ENCODE measurements around the gene AK1. TPM values are rescaled to one million over a fixed set of nuclear protein-coding genes. Genes with fewer than 3 reads are reported as not detected.

AK1 gene
- total and polyA plus RNA-seq, 9 of the 15 experiments (the other 6 are each of a cell fraction or from before 2014, with no cell fraction given): 10.1 to 71.8 (median 39.0) TPM

GRCh38 chr9:127903557-127904475, 26.3 kb upstream of the AK1 start (continued):
- no peak for TF ChIP-seq ATF1 (CRISPR knock-in tag; IDR thresholded peaks at IDR 0.05)
- peak; percentile 43; the same call in 1 of the 2 replicates for TF ChIP-seq ATF1 (tag; IDR thresholded peaks at IDR 0.05)
- TF ChIP-seq ZFP91 (CRISPR knock-in tag; IDR thresholded peaks at IDR 0.05): no peak
- TF ChIP-seq ZNF282 (CRISPR knock-in tag; IDR thresholded peaks at IDR 0.05): no peak
- TF ChIP-seq POLR3A (IDR thresholded peaks at IDR 0.05; ENCODE audit: borderline replicate concordance, extremely low read depth, insufficient read depth, insufficient read length): no peak
- no peak for TF ChIP-seq CEBPG (CRISPR knock-in tag; IDR thresholded peaks at IDR 0.05)
- TF ChIP-seq CEBPG (tag; conservative IDR thresholded peaks at IDR 0.05 in 1 of 2, IDR thresholded peaks at IDR 0.05 in 1 of 2): no peak
- TF ChIP-seq NUFIP1 (IDR thresholded peaks at IDR 0.05; ENCODE audit: partially characterized antibody): no peak
- no peak for TF ChIP-seq ZFP30 (CRISPR knock-in tag; IDR thresholded peaks at IDR 0.05; ENCODE audit: borderline replicate concordance)
- peak; percentile 51; the same call in 1 of the 2 replicates for TF ChIP-seq JUND (IDR thresholded peaks at IDR 0.05; ENCODE audit: borderline replicate concordance, low read depth, low read length)
- TF ChIP-seq JUND (tag; IDR thresholded peaks at IDR 0.05; ENCODE audit: borderline replicate concordance, low read depth, low read length): peak; percentile 49; the same call in 2 of the 3 replicates
- TF ChIP-seq PTRF (tag; IDR thresholded peaks at IDR 0.05): no peak
- TF ChIP-seq RBM17 (IDR thresholded peaks at IDR 0.05; ENCODE audit: borderline replicate concordance, low read depth, low read length): no peak
- TF ChIP-seq MITF (IDR thresholded peaks at IDR 0.05): no peak
- peak; percentile 50 for TF ChIP-seq EP300 (IDR thresholded peaks at IDR 0.05; ENCODE audit: low read length)
- peak; percentile 55; the same call in 1 of the 2 replicates for TF ChIP-seq NR2C1 (IDR thresholded peaks at IDR 0.05)
- peak; percentile 52; the same call in 1 of the 2 replicates for TF ChIP-seq NR2C1 (tag; IDR thresholded peaks at IDR 0.05)
- TF ChIP-seq DLX4 (CRISPR knock-in tag; IDR thresholded peaks at IDR 0.05): no peak
- peak; percentile 76 for TF ChIP-seq TAF1 (IDR thresholded peaks at IDR 0.05; ENCODE audit: control insufficient read depth, extremely low read depth, insufficient read depth, low read length, severe bottlenecking)
- peak; percentile 68; the same call in 1 of the 2 replicates for TF ChIP-seq ATF7 (IDR thresholded peaks at IDR 0.05)
- TF ChIP-seq POU5F1 (IDR thresholded peaks at IDR 0.05; ENCODE audit: borderline replicate concordance, low read depth, low read length, partially characterized antibody): no peak
- TF ChIP-seq PPARD (CRISPR knock-in tag; IDR thresholded peaks at IDR 0.05): no peak
- no peak for TF ChIP-seq HNRNPLL (IDR thresholded peaks at IDR 0.05; ENCODE audit: low read depth, low read length, poor library complexity, severe bottlenecking)
- TF ChIP-seq SNIP1 (IDR thresholded peaks at IDR 0.05; ENCODE audit: low read depth): no peak
- peak; percentile 36; the same call in 1 of the 2 replicates for TF ChIP-seq SMARCA4 (IDR thresholded peaks at IDR 0.05)
- TF ChIP-seq ZNF589 (CRISPR knock-in tag; IDR thresholded peaks at IDR 0.05; ENCODE audit: low read depth): no peak
